HG03097 (cell line): Measurements from ENCODE around the gene ATP6V1B1.

Experiments used
- ATAC-seq: cut with Tn5 transposase; IDR thresholded peaks from one replicate; pipeline ENCODE4 v1.9.1; 2021; ENCODE audit not compliant: unreplicated experiment, low FRiP score

ATP6V1B1 gene

DNA sequence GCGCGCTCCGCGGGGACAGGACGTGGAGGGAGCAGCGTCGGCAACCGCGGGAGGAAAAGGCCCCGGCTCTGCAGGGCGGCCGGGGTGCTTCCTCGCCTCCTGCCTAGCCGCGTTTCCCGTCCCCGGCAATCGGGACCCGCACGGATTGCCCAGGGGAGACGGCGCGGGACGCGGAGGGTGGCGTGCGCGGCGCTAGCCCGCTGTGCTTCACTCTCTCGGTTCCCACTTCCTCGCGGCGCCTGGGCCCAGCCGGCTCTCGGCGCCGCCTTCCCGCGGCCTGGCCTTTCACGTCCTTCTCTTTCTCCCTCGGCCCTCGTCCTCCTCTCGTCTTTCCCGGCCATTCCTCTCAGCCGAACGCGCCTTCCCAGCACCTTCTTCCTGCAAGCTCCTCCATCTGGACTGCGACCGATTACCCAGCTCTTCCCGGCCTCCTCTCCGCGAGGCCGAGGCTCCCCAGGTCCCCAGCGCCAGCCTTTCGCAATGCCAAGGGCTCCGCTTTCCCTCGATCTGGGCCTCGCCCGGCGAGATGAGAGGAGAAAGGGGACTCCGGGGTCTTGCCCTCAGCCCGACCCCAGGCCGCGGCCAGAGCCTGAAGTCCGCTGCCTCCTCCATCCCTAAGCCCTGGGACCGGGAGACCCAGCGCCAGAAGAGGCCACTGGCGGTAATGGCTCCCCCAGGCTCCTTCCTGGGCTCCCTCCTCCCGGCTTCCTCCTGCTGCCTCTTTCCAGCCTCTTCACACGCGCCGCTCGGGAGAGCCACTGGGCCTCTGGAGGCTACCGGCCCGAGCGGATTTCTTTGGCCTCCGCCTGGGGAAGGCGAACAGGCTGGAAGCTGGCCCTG lies 34.3 kb upstream of the ATP6V1B1 start:
- ATAC-seq = no peak

DNA sequence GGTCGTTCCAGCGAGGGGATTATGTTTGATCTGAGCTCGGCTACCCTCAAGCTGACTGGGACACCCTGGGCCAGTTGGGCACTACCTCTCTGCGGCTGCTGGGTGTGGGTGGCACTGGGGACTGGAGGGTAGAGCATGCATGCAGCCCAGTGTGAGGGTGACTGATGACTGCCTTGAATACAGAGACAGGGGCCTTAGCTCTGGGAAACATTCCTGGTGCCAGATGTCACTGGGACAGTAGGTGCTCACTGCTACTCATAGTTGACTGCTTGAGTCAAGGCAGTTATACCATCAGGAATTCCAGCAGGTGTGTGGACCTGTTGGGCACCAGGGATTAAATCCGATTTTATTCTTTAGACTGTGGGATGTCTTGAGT lies 33.6 kb upstream of the ATP6V1B1 start:
- no peak for ATAC-seq

DNA sequence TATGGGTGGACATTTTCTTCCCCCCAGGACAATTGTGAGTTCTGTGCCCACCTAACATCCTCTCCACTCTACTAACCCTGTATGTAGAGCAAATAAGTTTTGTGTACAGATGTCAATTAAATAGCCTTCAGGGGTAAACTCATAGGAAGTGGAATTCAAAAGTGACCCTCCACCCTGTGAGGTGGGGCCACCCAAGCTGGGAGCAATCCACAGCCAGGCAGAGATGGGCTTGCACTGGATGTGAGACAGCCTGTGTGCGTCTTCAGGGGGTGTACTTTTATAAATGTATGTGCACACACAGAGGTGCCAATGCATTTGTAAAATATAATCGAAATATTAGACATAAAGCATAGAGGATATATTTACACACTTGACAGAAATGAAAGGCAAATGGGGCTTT lies 33.1 kb upstream of the ATP6V1B1 start:
- ATAC-seq = no peak

DNA sequence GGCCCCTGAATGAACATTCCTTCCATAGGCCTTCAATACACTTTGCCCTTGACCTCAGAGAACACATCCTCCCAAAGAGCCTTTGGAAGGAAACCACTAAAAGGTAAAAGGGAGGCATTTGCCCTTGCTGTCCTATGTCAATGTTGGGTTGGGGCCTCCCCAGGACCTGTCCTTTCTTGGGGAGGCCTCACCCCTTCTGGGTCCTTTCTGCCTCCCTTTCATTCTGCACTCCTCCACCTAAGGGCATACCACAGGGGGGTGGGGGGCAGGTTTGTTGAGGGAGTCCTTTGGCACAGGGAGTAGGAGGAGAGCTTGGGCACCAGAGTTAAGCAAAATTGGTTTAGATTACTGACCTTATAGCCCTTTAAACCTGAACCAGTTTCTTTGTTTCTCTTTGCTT lies 32.5 kb upstream of the ATP6V1B1 start:
- ATAC-seq = no peak

DNA sequence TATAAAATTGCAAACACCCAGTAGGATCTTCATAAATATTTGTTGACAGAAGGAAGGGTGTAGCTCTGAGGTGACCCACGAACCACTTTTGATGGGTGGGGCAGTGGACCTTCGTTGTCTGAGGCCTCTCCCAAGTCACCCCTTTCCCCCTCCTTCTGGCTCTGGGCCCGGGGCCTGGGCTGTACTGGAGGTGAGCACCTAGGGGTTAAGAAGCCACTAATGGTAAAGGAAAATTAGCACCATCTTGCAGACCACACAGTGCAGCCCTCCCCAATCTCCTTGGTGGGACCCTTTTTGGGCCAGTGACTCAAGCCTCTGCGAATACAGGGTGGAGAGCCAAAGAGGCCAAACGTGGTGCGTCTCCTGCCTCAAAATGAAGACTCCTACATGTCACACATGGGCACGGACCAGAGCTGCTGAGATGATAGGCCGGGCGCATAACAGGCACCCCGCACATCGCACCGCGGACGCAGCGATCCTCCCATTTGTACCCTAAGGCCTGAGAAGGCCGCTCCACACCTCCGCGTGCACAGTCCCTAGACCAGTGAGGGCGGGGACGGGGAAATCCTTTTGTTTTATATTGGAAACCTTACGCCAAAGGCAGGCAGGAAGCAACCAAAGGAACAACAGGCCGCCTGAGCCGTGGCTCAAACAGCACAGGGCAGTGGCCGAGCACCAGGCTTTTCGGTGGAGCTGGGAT lies 31.9 kb upstream of the ATP6V1B1 start:
- no peak for ATAC-seq

DNA sequence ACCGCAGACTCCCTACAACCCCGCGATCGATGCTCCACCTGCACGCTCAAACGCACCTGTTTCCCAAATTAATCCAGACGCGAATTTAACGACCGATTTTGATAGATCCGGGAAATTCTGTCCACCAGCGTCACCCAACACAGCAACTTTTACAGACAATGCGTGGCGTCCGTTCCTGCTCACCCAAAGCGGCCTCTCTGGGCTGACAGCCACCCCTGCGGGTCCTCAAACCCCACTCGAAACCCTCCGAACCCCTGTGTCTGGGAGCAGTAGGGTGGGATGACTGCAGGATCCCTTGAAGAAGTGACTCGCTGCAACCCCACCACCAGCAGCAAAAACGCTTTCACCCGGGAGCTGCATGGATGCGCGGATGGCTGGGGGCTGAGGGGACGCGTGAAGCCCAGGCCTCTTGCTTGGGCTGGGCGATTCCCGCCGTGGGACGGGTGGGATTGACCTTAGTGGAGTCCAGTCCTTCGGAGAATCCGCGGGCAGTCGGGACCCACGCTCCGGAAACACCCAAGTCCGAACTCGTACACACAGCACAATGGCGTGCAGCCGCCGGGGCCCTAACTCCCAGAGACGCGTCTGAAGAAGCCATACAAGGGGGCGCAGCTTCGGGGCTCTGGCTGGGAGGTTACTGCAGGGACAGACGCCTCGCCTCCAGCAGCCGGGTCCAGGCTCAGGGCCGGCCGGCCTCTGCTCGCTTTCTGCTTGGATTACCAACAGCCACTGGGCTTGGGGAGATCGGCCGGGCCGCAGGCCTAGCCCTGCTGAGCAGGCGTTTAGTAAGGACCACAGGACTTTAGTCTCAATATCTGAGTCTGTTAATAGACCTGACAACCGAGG lies 31.1 kb upstream of the ATP6V1B1 start:
- no peak for ATAC-seq

DNA sequence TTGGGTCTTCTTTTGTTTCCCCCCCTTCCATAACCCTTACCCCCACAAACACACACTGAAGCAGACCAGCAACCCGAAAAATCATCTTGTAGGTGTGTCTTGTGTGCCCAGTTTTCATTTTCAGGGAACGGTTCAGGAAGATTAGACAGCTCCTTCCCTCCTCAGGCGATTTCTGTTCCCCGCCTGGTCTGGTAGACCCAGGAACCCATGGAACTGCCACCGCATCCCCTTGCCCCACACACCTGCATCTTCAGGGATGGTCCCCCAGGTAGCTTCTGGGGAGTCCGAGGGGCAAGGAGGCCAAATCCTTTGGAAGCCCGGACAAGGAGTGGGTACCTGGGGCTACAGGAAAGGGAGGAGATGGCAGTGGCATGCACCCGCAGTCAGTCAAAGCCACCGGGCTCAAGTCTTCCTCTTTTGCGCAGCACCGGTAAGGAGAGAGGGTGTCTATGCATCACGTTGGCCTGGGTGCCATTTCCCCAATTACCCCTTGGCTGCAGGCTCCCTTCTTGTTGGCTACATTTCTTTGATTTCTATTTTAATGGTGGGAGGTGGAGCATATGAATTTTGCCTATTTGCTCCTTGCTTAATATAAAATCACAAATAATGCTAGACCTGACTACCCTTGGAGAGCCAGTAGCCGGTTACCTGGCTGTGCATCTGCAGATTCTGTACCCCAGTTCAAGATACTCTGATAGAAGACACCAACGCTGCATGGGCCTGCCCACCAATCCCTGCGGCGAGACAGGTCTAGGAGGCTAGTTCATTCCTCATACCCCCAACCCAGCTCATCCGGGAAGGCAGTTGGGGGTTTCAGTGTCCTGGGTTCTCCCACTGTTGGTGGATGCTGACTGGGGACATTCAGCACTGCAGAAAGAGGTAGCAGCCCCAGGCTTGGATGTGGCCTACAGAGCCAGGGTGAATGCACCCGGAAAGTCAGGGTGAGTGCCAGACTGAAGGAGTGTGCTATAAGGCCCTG lies 30.0 kb upstream of the ATP6V1B1 start:
- ATAC-seq = no peak

DNA sequence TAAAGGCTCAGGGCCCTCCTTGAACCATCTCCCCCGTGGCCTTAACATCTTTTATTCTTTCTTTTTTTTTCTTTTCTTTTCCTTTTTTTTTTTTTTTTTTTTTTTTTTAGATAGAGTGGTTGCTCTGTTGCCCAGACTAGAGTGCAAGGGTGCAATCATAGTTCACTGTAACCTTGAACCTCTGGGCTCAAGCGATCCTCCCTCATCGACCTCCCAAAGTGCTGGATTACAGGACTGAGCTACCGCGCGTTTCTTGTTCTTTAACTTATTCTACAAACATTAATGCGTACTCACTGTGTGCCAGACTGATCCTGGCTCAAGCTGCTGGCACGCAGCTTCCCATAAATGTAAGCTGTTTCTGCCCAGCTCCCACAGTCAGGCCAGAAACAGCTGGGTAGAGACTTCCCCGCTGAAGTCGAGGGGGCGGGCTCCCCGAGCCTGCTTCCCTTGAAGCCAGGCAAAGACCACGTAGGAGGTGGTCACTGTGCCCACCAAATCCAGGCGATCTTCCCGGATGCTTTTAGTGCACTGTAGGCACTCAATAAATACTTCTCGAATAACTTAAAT lies 29.2 kb upstream of the ATP6V1B1 start:
- ATAC-seq = no peak

DNA sequence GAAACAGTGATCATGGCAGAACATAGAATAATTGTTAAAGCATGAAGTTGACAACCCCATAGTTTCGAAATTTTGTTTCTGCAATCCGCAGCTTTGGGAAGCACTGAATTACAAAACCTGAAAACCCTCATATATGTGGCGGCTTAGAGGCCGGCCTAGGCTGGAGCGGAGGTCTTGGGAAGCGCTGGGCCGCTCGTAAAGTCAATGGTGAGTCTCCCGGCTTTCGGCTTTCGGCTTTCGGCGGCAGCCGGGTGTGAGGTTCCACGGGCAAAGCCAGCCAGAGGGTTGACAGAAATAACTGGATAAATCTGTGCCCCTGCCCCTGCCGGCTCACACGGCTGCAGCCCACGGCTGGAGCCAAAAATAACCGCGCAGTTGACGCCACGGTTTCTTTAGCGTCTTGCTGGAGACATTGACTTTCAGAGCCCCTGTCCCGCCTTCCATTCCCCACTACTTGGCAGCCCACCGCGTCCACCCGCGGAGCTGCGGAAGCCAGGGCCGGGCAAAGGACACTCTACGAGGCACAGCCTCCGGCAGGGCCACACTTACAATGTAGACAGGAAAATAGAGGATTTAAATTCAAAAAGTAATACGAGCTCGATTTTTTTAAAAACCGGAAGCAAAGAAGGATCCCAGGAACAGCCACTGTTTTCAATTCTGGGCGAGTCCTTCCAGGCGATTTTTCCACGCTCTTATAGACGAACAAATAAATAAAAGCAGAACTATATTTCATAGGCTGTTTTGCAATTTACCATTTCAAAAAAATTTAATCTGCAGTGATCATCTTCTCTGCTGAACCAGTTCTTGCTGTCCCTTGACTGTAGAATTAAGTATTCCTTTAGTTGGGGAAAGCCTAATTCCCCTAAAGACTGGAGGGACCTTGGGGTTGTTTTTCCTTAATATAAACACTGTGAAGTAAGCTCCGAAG lies 28.3 kb upstream of the ATP6V1B1 start:
- no peak for ATAC-seq

DNA sequence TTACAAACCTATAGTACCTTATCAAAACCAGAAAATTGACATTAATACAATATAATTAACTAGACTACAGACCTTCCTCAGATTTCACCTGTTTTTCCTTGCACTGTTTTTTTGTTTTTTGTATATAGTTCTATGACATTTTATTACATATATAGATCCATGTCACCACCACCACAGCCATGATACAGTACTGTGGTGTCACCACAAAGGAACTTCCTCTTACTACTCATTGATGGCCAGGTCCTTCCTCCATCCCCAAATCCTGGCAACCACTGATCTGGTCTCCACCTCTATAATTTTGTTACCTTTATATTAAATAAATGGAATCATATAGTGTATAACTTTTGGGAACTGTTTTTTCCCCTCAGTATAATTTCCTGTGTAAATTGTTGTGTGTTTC lies 19.4 kb upstream of the ATP6V1B1 start:
- no peak for ATAC-seq

DNA sequence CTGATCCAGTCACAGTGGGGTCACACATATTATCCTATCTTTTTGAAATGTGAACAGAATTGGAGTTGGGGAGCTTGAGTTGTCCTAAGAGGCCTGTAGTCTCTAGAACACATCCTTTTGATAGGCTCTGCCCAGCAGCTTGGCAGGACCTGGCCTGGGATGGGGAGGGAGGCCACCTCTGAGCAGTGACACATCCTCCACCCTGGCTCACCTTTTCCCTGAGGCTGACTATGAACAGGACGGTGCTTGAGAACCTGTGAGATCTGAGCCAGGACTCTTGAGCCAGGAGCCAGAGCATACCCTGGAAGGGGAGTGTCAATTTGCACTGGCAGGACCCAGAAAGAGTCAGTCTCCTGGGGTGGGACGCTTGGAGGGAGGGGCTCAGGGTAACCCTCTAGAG lies 17.7 kb upstream of the ATP6V1B1 start:
- no peak for ATAC-seq

DNA sequence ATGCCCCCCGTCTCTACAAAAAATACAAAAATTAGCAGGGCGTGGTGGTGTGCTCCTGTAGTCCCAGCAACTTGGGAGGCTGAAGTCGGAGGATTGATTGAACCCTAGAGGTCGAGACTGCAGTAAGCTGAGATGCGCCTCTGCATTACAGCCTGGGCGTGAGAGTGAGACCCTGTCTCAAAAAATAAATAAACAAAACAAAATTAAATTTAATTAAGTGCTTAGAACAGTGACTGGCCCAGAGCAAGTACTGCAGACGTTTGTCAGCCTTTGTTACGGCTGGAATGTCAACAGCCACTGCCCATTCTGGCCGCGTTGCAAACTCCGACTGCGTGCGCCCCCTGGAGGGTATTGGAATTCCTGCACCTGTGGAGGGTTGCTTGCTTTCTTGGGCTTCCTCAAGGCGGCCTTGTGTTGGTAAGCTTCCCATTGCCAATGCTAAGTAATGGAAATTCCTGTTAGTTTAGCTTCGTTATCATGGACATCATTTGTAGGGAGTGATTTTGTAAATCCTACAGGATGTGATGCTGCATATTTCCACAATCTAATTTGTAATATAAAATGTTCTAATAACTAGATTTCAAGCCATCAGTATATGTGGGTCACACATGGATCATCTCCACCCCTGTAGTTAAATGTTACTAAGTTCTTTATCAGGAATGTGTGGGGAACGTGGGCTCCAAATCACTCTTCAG lies 15.9 kb upstream of the ATP6V1B1 start:
- ATAC-seq = peak; percentile 52

DNA sequence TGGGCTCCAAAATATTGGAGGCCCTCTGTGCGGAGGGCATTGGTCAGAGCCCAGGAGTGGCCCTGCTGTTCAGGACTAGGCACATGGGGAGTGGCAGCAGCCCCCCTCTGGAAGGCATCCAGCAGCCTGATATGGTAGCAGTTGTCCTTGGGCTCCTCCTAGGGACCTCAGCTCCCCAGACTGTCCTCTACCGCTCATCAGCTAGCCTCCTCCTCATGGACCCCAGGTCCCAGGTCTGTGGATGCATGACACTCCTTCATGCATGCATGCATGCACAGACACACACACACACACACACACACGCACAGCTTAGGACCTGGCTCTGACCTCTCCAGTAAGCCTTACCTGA lies 15.4 kb upstream of the ATP6V1B1 start:
- no peak for ATAC-seq

DNA sequence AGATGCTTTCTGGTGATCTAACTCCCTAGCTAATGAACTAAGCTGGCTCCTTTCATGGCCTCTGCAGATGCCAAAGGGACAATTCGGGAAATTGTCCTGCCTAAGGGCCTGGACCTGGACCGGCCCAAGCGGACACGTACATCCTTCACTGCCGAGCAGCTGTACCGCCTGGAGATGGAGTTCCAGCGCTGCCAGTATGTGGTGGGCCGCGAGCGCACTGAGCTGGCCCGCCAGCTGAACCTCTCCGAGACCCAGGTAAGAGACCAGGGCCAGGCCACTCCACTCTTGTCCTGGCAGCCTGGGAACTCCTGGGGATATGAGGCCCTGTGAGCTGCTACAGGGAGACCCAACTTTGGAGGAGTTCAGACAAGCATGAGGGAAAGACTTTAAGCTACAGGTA lies 14.7 kb upstream of the ATP6V1B1 start:
- ATAC-seq = no peak

DNA sequence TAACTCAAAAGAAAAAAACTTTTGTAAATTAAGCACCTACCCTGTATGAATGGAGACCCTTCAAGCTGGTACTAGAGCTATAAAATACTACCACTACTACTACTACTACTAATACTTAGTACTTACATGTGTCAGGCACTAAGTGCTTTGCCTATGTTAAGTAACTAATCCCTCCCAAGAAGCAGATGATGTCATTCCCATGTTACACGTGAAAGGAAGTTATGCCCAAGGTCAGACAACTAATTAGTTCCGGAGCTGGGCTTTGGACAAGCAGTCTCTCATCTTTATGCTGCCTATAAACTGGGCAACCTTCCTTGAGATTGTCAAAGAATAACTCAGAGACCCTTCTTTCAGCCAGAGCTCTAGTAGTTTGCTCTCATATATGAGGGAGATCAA lies 13.9 kb upstream of the ATP6V1B1 start:
- no peak for ATAC-seq

DNA sequence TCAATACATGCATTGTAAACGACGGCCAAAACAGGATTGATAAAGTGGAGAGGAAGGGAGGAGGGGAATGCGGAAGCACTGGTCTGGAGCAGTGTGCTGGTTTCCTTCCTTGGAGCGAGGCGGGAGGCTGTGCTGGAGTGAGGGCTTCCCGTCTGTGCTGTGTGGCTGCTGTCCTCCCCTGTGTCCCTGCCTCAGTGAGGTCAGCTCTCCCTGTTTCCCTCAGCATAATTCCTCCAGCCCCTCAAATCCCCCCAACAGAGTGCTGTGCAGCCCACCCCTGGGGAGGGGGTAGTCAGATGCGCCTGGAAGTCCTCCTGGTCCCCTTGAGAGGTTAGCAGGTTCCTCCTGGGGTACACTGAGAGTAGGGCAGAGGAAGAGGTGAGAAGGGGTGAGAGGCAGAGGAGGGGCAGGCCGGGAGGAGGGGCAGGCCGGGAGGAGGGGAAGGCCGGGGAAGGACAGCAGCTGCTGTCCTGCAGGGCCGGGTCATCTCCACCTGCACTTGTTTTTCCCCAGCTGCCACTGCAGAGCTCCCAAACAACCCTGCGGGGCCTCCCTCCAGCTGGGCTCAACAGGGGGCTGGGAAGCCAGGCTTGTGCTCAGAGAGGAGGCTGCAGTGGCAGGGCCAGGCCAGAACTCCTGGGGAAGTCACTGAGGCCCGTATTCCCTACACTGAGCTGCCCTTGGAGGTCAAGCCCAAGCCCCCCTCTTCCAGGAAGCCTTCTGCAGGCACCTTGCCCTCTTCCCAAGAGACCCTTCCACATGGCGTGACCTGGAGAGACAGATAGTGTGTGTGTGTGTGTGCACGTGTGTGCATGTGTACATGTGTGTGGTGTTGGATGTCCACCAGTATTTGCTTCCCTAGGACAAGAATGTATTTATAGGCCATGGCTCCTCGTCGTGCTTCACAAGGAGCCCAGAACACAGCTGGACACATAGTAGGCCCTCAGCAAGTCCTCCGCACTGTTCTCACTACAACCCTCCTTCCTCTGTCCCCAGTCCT lies 13.2 kb upstream of the ATP6V1B1 start:
- ATAC-seq = no peak

DNA sequence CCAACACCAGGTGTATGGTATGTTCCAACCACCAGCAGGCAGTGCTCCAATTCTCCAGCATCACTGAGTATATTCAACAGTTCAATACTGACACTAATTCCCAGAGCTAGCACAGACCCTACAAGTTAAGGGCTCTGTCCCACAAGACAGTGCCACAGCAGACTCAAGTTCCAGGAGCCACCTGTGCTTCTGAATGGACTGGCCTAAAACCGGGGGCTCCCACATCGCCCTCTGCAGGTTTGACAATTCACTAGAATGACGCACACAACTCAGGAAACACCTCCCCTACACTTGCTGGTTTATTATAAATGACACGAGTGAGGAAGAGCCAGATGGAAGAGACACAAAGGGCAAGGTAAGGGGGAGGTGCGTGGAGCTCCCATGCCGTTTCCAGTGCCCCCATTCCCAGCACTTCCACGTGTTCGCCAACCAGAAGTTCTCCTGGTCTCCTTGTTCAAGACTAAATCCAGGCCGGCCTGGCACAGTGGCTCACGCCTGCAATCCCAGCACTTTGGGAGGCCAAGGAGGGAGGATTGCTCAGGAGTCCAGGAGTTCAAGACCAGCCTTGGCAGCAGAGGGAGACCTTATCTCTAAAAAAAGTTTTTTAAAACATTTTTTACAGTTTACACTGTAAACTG lies 12.2 kb upstream of the ATP6V1B1 start:
- no peak for ATAC-seq
